NCI-H1092 treated with DMSO at 0.1 percent for 48 hours (cell line): ENCODE results near the gene IRF4.

Source experiments
- DNase-seq: peaks from one replicate; lab custom pipeline; 2025; lab: John Stamatoyannopoulos, UW

Gene IRF4

DNA sequence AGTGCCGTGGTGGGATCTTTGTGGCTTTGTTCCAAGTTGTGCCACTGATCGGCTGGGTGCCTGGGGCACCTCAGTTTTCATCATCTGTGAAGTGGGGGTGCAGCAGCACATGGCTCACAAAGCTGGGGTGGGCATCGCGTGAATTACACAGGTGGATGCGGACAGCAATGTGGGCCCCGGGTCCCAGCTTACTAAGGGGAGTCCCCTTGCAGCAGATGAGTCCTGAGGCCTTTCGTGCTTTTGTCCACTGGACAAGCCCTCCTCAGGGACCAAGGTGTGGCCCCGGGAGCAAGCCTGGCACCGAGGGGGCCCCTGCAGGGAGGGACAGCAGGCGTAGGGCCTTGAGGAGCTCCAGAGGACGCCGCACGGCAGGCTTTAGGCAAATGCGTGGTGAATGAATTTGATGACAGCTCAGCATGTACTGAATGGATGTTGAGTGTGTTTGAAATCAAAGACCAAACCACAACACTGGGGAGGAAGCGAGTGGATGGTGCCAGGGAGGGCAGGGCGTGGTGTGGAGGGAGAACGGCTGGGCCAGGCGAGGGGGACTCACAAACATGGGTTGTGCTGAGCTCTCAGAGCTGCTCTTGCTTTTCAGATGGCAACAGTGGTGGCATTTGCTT lies 53.2 kb downstream of the IRF4 start:
- no peak for DNase-seq

DNA sequence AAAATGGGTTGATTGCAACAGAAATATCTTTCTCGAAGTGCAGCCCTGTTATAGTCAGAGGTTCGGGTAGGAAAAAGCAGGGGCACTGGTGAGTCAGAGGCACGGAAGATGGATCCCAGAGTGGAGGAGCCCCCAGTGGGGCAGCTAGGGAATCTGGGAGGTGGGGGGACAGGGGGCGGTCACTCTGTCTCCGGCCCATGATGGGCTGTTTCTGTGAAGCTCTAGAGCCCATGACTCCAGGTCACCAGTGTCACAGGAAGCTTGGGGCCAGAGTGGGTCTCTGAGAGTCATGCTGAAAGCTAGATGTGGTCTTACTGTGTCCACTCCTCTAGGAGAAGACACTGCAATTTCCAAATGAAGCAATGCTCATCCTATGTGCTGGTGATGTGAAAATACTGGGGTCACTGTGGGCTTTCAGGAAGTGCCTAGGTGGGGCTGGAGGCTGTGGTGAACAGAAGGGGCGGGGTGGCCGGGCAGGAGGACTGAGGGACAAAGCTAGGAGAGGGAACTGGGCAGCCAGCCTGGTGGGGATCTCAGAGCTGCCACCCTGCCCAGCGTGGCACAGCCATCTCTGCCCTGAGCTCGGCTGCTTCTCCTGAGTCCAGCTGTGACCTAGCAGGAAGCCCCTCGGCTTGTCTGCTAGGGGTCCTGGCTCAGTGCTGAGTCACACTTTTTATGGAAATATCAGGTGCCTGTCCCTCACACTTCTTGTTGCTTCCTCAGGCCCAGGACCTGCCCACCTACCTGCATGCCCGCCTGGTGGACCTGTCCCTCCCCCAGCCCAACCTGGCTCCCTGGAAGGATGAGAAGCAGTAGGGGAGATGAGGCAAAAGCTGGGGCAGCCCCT lies 54.2 kb downstream of the IRF4 start:
- DNase-seq = no peak

DNA sequence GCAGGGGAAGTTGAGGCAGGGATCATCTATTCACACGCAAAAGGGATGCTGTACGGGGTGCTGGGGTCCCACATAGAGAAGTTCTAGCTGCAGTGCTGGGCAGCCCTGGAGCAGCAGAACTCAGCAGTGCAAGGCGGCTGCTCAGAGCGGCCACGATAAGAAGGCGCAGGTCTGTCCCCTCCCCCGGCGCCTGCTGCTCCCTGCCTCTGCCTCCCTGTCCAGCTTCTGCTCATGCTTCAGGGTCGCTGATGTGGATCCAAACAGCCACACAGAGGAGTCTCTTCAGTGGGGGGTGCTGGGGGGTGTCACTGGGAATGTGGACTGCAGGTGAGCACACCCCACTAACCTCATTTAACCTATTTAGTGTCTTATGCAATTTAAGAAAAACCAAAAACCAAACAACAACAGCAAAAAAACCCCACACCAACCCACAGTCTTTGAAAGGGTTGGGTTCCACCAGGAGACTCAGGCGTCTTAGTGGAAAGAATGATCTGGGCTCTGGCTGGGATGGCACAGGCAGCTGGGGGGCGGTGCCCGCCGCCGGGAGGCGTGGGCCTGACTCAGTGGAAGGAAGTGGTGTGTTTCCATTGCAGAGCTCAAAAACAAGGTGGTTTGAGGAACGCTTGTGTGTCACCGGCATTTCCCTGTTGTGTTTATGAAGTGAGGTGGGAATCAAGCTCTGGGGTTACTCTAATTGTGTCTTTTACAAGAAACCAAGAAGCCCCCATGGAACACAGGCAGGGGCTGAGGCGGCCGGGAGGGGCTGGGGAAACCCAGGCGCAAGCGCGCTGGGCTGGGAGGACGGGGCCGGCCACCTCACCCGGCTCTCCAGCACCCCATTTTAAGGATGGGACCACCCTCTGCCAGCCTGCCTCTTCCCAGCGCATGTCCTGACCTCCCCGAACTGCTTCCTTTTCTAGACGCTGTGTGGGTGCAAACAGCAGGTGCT lies 55.1 kb downstream of the IRF4 start:
- no peak for DNase-seq

DNA sequence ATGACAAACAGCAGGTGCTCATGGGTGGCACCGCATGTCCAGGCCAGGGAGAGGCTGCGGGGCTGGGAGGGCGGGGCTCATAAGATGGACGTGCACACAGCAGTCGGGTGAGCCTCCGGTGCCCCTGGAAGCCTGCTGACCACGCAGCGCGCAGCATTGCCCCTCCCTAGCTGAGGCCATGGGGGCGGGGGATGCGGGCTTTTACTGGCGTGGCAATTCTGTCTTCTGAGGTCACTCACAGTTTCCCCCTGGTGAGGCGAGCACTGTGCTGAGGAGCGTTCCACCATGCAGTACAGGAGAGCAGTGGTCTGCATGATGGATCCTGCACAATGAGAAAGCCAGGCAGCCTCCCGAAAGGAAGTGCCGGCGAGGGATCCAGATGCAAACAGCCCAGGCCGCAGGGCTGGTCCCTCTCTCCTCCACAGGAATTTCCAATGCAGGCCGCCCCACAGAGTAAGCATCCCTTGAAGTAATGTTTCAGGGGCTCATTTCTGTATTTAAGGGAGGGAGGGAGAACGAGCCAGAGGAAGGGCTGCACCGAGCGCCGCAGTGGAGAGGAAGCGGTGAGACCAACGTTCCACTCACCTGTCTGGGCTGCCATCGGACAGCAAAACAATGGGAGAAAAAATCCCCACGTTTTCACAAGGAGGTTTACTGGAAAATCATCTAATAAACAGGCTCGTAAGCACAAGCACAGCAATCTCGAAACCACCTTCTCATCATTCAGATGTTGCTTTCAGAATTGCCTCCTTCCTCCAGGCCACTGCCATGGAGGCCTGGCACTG lies 56.0 kb downstream of the IRF4 start:
- DNase-seq = no peak

DNA sequence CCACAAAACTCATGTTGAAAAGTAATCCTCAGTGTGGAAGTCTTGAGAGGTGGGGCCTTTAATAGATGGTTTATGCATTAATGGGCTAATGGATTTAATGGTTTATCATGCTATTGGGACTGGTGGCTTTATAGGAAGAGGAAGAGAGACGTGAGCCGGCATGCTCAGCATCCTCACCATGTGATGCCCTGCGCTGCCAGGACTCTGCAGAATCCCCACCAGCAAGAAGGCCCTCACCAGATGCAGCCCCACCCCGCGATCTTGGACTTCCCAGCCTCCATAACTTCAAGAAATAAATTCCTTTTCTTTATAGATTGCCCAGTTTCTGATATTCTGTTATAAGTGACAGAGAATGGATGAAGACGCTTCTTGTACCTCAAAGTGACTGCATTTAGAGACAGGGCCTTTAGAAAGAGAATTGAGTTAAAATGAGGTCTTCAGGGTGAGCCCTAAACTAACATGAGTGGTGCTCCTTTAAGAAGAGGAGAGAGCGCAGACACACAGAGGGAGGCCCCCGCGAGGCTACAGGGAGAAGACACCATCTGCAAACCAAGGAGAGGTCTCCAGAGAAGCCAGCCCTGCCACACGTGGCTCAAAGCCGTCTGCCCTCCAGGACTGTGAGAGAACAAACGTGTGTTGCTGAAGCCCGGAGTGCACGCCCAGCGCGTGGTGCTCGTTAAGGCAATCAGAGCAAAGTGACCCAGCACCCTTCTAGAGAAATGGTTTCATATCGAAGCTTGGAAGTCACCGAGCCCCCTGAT lies 56.9 kb downstream of the IRF4 start:
- DNase-seq = no peak

DNA sequence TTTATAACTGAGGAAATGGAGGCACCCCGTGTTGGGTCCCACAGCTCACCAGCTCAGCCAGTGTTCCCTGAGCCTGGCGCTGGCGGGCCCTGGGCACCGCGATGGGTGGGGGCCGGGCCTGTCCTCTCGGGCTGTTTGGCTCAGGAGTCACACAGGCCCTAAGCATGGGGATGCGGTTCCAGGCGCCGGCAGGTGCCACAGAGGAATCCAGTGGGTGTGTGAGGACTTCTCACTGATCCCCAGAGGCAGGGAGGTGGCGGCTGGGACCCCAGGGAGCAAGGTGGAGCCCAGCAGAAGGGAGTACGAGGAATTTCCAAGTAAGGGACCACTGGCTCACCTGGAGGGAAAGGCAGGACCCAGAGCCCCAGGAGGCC lies 57.5 kb downstream of the IRF4 start:
- DNase-seq = no peak

DNA sequence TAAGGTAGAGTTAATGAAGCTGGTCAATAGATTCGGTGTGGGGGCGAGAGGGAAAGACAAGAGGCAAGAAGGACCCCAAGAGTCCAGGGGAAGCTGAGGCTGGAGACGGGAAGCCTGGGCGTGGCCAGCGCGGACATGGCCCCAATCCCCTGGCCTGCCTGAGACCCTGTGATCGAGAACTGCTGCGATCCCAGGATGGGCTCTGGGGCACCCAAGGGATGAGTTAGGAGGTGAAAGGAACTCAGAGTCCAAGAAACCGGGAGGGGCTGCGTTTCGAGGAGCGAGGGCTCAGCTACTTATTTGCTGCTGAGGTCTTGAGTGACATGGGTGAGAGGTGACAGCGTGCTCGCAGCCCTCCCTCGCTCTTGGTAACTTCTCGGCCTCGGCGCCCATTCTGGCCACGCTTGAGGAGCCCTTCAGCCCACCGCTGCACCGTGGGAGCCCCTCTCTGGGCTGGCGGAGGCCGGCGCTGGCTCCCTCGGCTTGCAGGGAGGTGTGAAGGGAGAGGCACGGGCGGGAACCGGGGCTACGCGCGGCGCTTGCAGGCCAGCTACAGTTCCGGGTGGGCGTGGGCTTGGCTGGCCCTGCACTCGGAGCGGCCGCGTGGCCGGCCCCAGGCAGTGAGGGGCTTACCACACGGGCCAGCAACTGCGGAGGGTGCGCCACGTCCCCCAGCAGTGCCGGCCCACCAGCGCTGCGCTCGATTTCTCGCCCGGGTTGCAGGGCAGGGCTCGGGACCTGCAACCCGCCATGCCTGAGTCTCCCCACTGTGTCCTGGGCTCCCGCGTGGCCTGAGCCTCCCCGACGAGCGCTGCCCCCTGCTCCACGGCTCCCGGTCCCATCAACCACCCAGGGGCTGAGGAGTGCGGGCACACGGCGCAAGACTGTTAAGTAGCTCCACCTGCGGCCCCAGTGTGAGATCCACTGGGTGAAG lies 58.2 kb downstream of the IRF4 start:
- no peak for DNase-seq

DNA sequence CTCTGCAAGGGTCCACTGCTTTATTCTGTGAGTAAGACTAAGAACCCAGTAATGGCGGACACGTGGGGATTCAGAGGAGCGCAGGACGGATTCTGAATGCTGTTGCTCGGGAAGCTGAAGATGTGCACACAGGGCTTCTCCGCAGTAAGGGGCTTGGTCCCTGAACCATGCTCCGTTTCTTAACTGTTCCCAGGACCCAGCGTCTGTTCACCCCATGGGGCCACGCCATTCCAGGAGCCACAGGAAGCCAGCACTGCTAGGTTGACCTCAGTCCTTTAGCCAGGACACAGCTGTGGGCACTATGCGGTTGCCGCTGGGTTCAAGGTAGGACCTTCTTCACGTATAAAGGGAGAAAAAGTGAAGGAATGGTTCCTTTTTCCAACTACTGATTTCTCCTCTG lies 59.8 kb downstream of the IRF4 start:
- no peak for DNase-seq

DNA sequence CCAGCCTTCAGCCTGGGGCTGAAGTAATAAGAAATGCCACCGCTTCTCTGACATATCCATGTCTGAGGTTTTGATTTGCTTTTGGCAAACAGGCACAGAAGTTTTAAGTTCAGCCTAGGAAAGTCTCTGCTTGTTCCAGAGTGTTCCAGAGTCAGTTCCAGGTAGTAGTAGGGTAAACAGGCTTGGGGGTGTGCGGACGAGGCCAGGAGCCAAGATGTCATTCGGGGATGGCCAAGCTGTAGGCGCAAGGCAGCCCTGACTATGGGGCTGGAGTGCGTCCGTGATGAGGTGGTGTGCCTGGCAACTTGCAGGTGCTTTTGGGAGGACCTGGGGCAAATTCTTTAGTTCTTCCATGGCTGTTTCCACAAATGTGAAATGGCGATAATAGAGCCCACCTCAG lies 60.3 kb downstream of the IRF4 start:
- DNase-seq = no peak

DNA sequence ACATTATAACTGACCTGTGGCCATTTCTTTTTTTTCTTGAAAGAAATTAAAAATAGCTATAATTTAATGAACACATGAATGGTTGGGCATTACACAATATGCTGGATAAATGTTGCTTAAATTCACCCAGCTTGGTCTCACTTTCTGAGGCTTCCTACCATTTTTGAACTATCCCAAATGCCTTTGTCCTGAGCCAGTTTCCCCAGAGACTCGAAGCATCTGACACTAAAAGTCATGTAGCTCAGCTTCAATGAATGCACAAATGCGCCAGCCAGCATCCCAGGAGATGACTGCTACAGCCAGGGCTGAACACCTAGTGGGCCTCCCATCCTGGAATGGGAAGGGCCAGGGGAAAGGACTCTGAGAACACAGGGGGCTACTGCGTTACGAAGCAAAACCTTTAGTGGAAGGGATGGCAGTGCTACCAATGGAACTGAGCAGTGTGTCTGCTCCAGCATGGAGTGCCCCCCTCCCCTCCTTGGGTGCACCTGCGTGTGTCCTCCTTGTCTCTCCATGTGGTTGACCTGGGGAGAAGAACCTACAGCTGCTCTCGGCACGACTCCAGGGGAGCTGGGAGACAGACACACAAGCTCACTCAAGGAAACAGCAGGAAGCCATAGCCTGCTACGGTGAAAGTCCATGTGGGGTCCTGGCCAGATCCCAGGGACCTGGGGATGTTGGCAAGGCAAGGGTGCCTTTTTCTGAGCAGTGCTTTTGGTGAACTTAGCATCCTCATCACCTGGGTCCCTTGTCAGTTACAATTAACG lies 60.9 kb downstream of the IRF4 start:
- peak; percentile 32 for DNase-seq

DNA sequence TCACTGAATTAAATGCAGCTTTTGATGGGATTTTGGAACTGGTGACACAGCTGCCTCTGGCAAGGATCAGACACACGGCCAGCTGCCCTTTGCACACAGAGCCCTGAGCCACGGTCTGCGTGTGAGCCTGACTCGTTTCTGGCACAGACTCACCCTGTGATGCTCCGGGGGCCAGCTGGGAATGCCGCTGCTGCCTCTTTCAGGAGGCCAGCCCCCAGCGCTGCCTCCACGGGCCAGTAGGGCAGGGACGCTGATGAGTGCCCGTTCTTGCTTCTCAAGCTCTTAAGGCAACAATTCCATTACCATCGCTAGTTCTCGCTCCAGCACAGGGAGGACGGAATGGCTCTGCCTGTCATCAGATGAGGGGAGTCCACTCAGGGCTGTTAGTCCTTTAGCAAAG lies 61.6 kb downstream of the IRF4 start:
- DNase-seq = peak; percentile 33

DNA sequence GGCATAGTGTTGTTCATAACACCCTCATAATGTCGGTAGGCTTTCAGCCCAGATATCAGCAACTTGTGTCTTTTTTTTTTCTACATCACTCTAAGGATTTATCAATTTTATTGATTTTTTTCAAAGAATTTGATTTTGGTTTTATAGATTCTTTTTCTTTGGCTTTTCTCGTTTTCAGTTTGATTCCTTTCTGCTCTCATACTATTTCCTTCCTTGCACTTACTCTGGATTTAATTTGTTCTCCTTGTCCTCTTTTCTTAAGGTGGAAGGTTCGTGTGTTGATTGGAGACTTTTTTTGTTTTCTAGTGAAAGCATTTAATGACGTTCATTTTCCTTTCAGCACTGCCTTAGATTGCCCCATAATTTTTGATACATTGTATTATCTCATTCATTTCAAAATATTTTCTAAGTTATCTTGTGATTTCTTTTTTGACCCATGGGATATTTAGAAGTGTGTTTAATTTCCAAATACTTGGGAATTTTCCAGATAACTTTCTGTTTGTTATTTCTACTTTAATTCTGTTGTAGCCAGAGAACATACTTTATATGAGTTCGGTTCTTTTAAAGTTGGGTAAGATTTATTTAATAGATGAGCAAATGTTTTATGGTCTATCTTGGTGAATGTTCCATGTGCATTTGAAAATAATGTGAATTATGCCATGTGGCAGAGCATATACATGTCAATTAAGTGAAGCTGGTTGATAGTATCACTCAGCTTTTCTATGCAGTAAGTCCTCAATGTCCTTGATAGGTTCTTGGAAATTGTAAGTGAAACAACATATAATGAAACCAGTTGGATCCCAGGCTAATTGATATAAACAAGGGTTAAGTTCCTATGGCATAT lies 62.8 kb downstream of the IRF4 start:
- DNase-seq = no peak

DNA sequence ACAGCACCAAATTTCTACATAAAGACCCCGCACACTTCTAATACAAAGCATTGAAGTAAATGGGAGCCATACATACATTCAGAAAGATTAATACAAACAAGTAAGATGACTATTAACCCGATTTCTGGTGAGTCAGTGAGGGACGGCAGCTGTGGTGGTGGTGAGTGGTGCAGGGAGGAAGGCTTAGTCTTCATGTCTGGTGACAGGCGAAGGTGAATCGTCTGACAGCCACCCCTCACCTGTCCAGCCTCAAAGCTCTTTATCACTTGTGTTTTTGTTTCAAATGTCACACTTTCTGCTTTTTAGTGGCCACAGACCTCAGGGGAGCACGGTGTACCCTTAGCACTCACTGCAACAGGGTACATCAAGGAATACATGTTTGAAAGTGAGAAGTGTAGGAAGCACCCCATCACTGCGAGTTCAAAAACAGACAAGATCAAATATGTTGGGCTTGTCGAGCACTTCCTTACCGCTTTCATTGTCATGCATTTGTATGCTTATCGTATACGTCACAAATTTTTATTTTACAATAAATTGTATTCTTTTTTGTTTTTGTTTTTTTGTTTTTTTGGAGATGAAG lies 63.5 kb downstream of the IRF4 start:
- DNase-seq = no peak

DNA sequence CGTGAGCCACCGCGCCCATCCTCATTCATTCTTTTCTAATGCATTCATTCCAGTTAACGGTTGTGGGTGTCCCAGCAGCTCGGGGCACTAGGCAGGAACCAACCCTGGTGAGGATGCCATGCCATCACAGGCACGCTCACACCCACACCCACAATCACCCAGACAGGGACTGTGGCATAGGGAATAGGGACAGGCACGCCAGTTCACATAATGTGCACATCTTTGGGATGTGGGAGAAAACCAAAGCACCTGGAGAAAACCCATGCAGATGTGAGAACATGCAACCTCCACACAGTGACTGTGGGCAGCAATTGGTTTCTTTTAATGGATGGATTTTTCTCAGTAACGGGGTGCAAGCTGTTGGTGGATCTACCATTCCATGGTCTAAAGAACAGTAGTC lies 64.3 kb downstream of the IRF4 start:
- DNase-seq = no peak

DNA sequence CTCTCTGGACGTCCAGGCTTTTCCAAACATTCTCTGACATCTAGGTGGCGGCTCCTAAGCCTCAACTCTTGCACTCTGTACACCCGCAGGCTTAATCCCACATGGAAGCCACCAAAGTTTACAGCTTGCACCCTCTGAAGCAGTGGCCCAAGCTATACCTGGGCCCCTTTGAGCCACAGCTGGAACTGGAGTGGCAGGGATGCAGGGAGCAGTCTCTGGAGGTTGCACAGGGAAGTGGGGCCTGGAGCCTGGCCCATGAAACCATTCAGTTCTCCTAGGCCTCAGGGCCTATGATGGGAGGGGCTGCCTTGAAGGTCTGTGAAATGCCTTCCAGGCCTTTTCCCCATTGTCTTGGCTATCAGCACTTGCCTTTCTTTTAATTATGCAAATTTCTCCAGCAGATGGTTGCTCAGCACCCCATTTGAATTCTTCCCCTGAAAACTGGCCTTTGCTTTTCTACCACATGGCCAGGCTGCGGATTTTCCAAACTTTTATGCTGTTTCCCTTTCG lies 64.9 kb downstream of the IRF4 start:
- DNase-seq = no peak

DNA sequence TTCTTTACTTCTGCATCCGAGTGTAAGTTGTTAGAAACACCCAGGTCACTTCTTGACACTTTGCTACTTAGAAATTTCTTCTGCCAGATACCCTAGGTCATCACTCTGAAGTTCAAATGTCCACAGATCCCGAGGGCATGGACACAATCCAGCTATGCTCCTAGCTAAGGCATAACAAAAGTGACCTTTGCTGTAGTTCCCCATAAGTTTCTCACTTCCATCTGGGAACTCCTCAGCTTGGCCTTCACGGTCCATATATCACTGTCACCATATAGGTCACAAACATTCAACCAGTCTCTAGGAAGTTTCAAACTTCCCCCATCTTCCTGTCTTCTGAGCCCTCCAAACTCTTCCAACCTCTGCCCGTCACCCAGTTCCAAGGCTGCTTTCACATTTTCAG lies 65.3 kb downstream of the IRF4 start:
- no peak for DNase-seq
